Dendritic cell treated with granulocyte-macrophage colony-stimulating factor and Interleukin-4, amounts not matched to agents 40 ng/mL and 50 ng/mL, for 4 days (primary cell): Measurements from ENCODE around the gene MICAL3.
A peak's percentile ranks its signal among the peaks of the same experiment; 100 is the strongest.

Experiments used
- H3K27ac Mint-ChIP-seq: one replicate; pipeline ENCODE4 v1.8.0; 2022; ENCODE audit warnings: mild to moderate bottlenecking, mixed read lengths
- H3K27me3 Mint-ChIP-seq: one replicate; pipeline ENCODE4 v1.8.0; 2022; ENCODE audit warnings: mild to moderate bottlenecking, mixed read lengths
- H3K36me3 Mint-ChIP-seq: one replicate; pipeline ENCODE4 v1.8.0; 2022; ENCODE audit warnings: low read depth, mixed read lengths
- H3K4me1 Mint-ChIP-seq: one replicate; pipeline ENCODE4 v1.8.0; 2022; ENCODE audit warnings: low read depth, mixed read lengths
- H3K4me3 Mint-ChIP-seq: one replicate; pipeline ENCODE4 v1.8.0; 2022; ENCODE audit warnings: mild to moderate bottlenecking, moderate library complexity, mixed read lengths
- H3K9me3 Mint-ChIP-seq: one replicate; pipeline ENCODE4 v1.8.0; 2022; ENCODE audit warnings: mixed read lengths
- intact Hi-C: fragments of 100-400 bp; cut with micrococcal nuclease; formaldehyde crosslinking; loops from one replicate; pipeline ENCODE4 v1.15.0; 2022

MICAL3 gene

GRCh38 chr22:17783773-17784480, 240.4 kb downstream of the MICAL3 start:
- Mint-ChIP-seq H3K27ac (peak overlapping the region; percentile 87), H3K4me3 (no peak overlapping the region), H3K27me3 (peaks cover 3% of the 10 kb centered on the region), H3K36me3 (no peaks in the 10 kb centered on the region), H3K4me1 (peaks cover 62% of the 10 kb centered on the region), H3K9me3 (no peaks in the 10 kb centered on the region)
- intact Hi-C loops, result no loop called here

GRCh38 chr22:17783312-17783711, 241.0 kb downstream of the MICAL3 start:
- no peaks in the 10 kb centered on the region for H3K36me3 Mint-ChIP-seq
- H3K4me1 Mint-ChIP-seq, result peaks cover 68% of the 10 kb centered on the region

DNA sequence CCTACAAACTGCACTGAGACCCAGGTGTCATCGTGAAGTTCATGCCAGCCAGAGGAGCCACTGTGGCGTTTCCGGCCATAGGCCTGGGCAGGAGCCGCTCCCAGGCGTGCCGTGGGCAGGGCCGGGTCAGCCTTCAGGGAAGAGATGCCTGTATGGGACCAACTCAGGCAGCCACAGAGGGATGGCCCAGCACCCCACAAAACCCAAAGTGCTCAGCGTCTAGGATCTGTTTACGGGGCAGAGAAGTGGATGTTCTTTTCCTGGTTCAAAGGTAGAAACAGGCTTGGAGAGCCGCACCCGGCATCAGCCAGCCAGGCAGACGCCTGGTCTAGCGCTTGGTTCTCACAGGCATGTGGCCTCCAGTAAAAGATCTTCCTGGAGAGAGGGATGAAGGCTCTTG, 241.7 kb downstream of the MICAL3 start:
- Mint-ChIP-seq H3K4me3 (no peak overlapping the region), H3K27ac (peak overlapping the region; percentile 87), H3K36me3 (peaks cover 3% of the 10 kb centered on the region), H3K27me3 (no peaks in the 10 kb centered on the region), H3K9me3 (no peaks in the 10 kb centered on the region), H3K4me1 (peaks cover 75% of the 10 kb centered on the region)
- intact Hi-C loops, result no loop called here

More at GRCh38 chr22:17783312-17783711, 241.0 kb downstream of the MICAL3 start:
- intact Hi-C loops, result no loop called here
- Mint-ChIP-seq H3K9me3 (no peaks in the 10 kb centered on the region), H3K27me3 (peaks cover under 1% of the 10 kb centered on the region), H3K27ac (peak overlapping the region; percentile 87), H3K4me3 (no peak overlapping the region)

- intact Hi-C loops, result no loop called here
These were observed 242.2 kb downstream of the MICAL3 start for GRCh38 chr22:17782158-17782557.

GRCh38 chr22:17781319-17782031, 242.9 kb downstream of the MICAL3 start:
- Mint-ChIP-seq H3K27ac (peak overlapping the region; percentile 87), H3K4me3 (peak overlapping the region; percentile 57), H3K4me1 (peaks cover 77% of the 10 kb centered on the region), H3K9me3 (no peaks in the 10 kb centered on the region), H3K27me3 (no peaks in the 10 kb centered on the region), H3K36me3 (peaks cover 8% of the 10 kb centered on the region)
- intact Hi-C loops, result loop anchor here (2.0 kb wide), 3 partner anchors 17 to 29 kb away; no protein-coding TSS in a partner anchor

More at GRCh38 chr22:17782158-17782557, 242.2 kb downstream of the MICAL3 start:
- H3K27me3 Mint-ChIP-seq, result no peaks in the 10 kb centered on the region
- peak overlapping the region; percentile 87 for H3K27ac Mint-ChIP-seq
- peaks cover 80% of the 10 kb centered on the region for H3K4me1 Mint-ChIP-seq
- peak overlapping the region; percentile 57 for H3K4me3 Mint-ChIP-seq
- peaks cover 7% of the 10 kb centered on the region for H3K36me3 Mint-ChIP-seq
- no peaks in the 10 kb centered on the region for H3K9me3 Mint-ChIP-seq

DNA sequence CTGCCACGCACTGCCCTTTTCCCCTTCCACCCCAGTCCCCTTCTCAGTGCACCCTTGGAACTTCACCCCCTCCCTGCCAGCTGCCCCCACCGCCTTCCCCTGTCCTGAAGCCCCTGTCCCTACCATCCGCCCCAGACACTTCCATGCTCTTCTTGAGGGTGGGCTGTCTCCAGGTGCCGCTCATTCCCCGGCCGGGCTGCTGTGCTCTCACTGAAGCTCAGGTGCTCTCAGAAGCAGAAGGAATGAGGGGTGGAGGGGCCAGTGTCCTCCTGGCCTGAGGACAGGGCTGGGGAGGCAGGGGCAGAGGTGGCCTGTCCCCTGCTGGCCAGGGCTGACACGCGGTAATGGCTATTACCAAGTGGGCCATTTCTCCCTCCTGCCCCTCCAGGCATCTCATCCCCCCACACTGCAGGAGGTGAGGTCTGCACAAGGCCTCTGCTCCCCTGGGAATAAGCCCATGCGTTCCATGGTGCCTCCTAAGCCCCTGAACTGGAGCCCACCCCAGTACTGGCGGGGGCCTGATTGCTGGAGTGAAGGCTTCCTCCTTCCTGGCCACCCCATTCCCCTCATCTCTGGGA, 243.5 kb downstream of the MICAL3 start:
- Mint-ChIP-seq H3K27ac (peak overlapping the region; percentile 87), H3K27me3 (no peaks in the 10 kb centered on the region), H3K4me1 (peaks cover 76% of the 10 kb centered on the region), H3K36me3 (peaks cover 8% of the 10 kb centered on the region), H3K4me3 (peak overlapping the region; percentile 57), H3K9me3 (no peaks in the 10 kb centered on the region)
- intact Hi-C loops, result loop anchor here (2.0 kb wide), 3 partner anchors 18 to 28 kb away; no protein-coding TSS in a partner anchor

GRCh38 chr22:17780116-17780740, 244.1 kb downstream of the MICAL3 start:
- H3K9me3 Mint-ChIP-seq, result no peaks in the 10 kb centered on the region
- H3K36me3 Mint-ChIP-seq, result peaks cover 8% of the 10 kb centered on the region
- H3K27me3 Mint-ChIP-seq, result no peaks in the 10 kb centered on the region
- intact Hi-C loops, result loop anchor here (2.0 kb wide), 3 partner anchors 19 to 27 kb away; no protein-coding TSS in a partner anchor
- H3K27ac Mint-ChIP-seq, result peak overlapping the region; percentile 87
- peaks cover 79% of the 10 kb centered on the region for H3K4me1 Mint-ChIP-seq
- no peak overlapping the region for H3K4me3 Mint-ChIP-seq

DNA sequence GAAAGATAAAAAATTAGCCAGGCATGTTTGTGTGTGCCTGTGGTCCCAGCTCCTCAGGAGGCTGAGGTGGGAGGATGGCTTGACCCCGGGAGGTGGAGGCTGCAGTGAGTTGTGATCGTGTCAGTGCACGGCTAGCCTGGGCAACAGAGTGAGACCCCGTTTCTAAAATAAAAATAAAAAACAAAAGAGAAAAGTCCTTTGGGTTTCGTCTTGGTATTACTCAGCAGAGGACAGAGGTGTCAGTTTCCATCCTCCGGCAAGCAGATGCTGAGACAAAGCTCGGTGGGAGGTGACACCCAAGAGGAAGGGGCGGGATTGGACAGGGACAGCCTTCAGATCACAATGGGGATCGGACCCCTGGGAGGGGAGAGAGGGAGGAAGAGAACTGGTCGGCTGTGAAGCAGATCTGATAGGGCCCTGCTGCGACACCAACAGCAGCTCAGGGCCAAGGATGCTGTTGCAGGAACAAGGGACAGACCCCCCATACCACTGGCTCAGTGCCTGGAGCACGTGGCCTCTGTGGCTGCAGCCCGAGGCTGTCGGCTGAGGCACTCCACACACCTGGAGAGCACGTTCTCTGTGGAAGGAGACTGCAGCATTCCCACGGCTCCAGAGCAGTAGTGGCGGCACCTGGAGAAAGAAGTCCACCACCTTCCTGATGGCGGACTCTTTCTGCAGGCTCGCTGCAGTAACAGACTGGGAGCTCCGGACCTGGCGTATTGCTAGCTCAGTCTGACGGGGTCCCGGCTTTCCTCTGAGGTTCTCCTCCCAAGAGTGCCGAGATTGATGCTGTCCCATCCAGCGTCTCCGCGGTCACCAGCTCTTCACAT, 244.9 kb downstream of the MICAL3 start:
- intact Hi-C loops, result loop anchor here (2.0 kb wide), 3 partner anchors 19 to 27 kb away; no protein-coding TSS in a partner anchor

GRCh38 chr22:17778412-17778976, 245.9 kb downstream of the MICAL3 start:
- no peaks in the 10 kb centered on the region for H3K9me3 Mint-ChIP-seq
- H3K4me3 Mint-ChIP-seq, result peak overlapping the region; percentile 89
- H3K4me1 Mint-ChIP-seq, result peaks cover 84% of the 10 kb centered on the region
- no peaks in the 10 kb centered on the region for H3K27me3 Mint-ChIP-seq
- peaks cover 10% of the 10 kb centered on the region for H3K36me3 Mint-ChIP-seq
- intact Hi-C loops, result no loop called here
- H3K27ac Mint-ChIP-seq, result peak overlapping the region; percentile 100

More for the DNA sequence above, 244.9 kb downstream of the MICAL3 start:
- Mint-ChIP-seq H3K4me1 (peaks cover 86% of the 10 kb centered on the region), H3K4me3 (peak overlapping the region; percentile 37), H3K36me3 (peaks cover 8% of the 10 kb centered on the region), H3K9me3 (no peaks in the 10 kb centered on the region), H3K27me3 (no peaks in the 10 kb centered on the region), H3K27ac (peak overlapping the region; percentile 100)

GRCh38 chr22:17777717-17778044, 246.7 kb downstream of the MICAL3 start:
- H3K36me3 Mint-ChIP-seq, result peaks cover 18% of the 10 kb centered on the region
- H3K4me1 Mint-ChIP-seq, result peaks cover 80% of the 10 kb centered on the region
- H3K9me3 Mint-ChIP-seq, result no peaks in the 10 kb centered on the region
- peak overlapping the region; percentile 100 for H3K27ac Mint-ChIP-seq
- peak overlapping the region; percentile 89 for H3K4me3 Mint-ChIP-seq
- no peaks in the 10 kb centered on the region for H3K27me3 Mint-ChIP-seq
- intact Hi-C loops, result no loop called here

GRCh38 chr22:17777005-17777716, 247.2 kb downstream of the MICAL3 start:
- H3K4me1 Mint-ChIP-seq, result peaks cover 80% of the 10 kb centered on the region
- no peaks in the 10 kb centered on the region for H3K27me3 Mint-ChIP-seq
- intact Hi-C loops, result no loop called here
- H3K36me3 Mint-ChIP-seq, result peaks cover 24% of the 10 kb centered on the region
- peak overlapping the region; percentile 89 for H3K4me3 Mint-ChIP-seq
- peak overlapping the region; percentile 100 for H3K27ac Mint-ChIP-seq
- H3K9me3 Mint-ChIP-seq, result no peaks in the 10 kb centered on the region

DNA sequence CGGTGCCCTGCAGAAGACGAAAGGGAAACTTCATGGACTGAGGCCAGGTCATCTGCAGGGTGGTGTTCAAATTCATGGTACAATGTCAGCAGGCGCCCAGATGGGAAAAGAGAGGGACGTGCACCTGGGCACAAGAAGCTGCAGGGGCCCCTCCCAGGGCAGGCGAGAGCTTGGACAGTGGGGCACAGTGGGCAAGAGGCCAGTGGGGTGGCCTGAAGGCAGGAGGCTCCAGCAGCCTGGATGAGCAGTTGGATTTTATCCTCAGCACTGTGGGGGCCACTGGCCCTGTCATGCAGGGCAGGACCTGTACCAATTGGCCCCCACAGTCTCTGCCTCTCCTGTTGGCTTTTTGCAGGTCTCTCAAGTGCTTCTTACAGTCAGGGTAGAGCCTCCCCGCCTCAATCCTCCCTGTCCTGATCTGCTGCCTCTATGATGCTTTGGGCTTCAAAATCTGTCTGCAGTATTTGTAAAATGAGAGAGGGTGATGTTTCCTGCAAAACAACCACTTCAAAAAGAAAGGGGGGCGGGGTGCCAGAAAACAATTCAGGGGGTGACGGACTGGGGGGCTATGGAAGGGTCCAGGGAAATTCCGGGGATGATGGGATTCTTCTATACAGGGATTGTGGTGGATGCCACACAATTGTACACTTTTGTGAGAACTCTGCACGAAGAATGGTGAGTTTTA, 248.4 kb downstream of the MICAL3 start:
- peaks cover 36% of the 10 kb centered on the region for H3K36me3 Mint-ChIP-seq
- intact Hi-C loops, result no loop called here
- H3K27ac Mint-ChIP-seq, result peak overlapping the region; percentile 100
- H3K4me3 Mint-ChIP-seq, result no peak overlapping the region
- H3K9me3 Mint-ChIP-seq, result no peaks in the 10 kb centered on the region
- H3K27me3 Mint-ChIP-seq, result no peaks in the 10 kb centered on the region
- peaks cover 80% of the 10 kb centered on the region for H3K4me1 Mint-ChIP-seq
